ENCODE measurements around the gene MIDN. TPM values are rescaled to one million over a fixed set of nuclear protein-coding genes. Genes with fewer than 3 reads are reported as not detected.

Gene MIDN
- total and polyA plus RNA-seq, 2 donors (not counting 3 experiments of a cell fraction or from before 2014, with no cell fraction given) = 20.0 to 85.9 TPM

DNA sequence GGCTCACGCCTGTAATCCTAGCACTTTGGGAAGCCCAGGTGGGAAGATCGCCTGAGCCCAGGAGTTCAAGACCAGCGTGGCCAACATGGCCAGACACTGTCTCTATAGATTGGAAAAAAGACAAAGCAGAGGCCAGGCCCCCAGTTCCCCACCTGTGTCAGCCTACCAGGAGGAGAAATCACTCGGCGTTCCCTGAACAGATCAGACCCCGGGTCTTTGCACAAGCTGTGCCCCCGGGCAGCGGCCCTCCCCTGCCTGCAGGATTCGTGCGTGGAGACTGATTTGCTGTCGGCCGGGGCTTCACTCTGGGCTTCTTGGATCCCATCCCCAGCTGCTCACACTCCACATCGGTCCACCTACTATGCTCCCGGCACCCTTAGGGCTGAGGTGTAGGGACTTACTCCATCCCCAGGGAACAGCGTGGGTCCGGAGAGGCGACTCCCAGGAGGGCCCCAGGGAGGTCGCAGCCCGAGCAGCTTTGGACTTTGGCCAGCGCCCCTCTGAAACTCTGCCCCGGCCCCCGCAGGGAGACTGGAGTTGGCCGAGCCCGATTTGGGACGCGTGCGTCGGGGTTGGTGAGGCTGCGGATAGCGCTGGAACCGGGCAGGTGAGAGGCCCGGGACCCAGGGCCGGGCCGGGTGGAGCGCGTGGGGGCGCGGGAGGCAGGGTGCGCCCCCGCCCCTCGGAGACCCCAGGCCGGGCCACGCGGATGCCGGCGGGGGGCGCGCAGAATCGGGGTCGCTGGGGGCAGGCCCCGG, 36.8 kb downstream of the MIDN start:
- intact Hi-C loops (cut with micrococcal nuclease) = loop anchor here (5.0 kb wide), 1 partner anchor 227 kb away; the partner anchor contains the start of gene ADAMTSL5
- Histone ChIP-seq H3K79me2 (ENCODE audit: control insufficient read depth, insufficient read depth, low read length) (no peaks in the 10 kb centered on the region), H4K20me1 (replicated peaks; ENCODE audit: control insufficient read depth, extremely low read depth, insufficient read depth, low read length) (no peaks in the 10 kb centered on the region), H3K9ac (replicated peaks; ENCODE audit: extremely low read depth, insufficient read depth, low read length) (no peak overlapping the region), H3K4me1 (ENCODE audit: control insufficient read depth, extremely low read depth, insufficient read depth, low read length) (no peaks in the 10 kb centered on the region), H3K4me3 (replicated peaks in 1 of 3; ENCODE audit: insufficient read depth in 1 of 3, low read depth in 1 of 3, low read length in 3 of 3) (no peak overlapping the region), H3K9me3 (replicated peaks; ENCODE audit: control insufficient read depth, insufficient read depth, low read length) (no peaks in the 10 kb centered on the region), H3K36me3 (ENCODE audit: control insufficient read depth in 2 of 2, extremely low read depth in 1 of 2, insufficient read depth in 2 of 2, low read length in 2 of 2) (no peaks in the 10 kb centered on the region), H3K27me3 (ENCODE audit: control insufficient read depth in 2 of 2, insufficient read depth in 2 of 2, low read length in 2 of 2) (peaks cover 8 to 20% of the 10 kb centered on the region in 2 experiments), H3K27ac (ENCODE audit: insufficient read depth, low read depth, low read length) (no peak overlapping the region), H3K9me1 (replicated peaks; ENCODE audit: control insufficient read depth, extremely low read depth, insufficient read depth, low read length) (no peaks in the 10 kb centered on the region), H2AFZ (ENCODE audit: low read depth, low read length) (no peak overlapping the region), H3K4me2 (ENCODE audit: insufficient read depth, low read length) (no peak overlapping the region)
- ChIA-PET POLR2A (no interaction called here), CTCF (interaction anchor here (1.7 kb wide), 1 partner anchor 87 kb away, joined by 5 read pairs; no protein-coding TSS in a partner anchor)
- BruUV-seq (replicated peaks) = no TSS peak
- TF ChIP-seq, protein P1, sequence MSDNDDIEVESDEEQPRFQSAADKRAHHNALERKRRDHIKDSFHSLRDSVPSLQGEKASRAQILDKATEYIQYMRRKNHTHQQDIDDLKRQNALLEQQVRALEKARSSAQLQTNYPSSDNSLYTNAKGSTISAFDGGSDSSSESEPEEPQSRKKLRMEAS (IDR thresholded peaks at IDR 0.05; ENCODE audit: insufficient read depth, insufficient read length) = no peak
- TF ChIP-seq FOS (IDR thresholded peaks at IDR 0.05; ENCODE audit: borderline replicate concordance, insufficient read depth, low read length) (no peak), POLR2AphosphoS5 (IDR thresholded peaks at IDR 0.05; ENCODE audit: insufficient read depth, low read depth, low read length) (no peak), MYC (IDR thresholded peaks at IDR 0.05; ENCODE audit: low read depth, low read length) (no peak), GATA2 (IDR thresholded peaks at IDR 0.05; ENCODE audit: insufficient read depth, insufficient read length, low read depth, low read length) (no peak), EZH2 (IDR thresholded peaks at IDR 0.05; ENCODE audit: borderline replicate concordance, low read depth, low read length, severe bottlenecking) (peak; percentile 61)
- TF ChIP-seq, protein P2, sequence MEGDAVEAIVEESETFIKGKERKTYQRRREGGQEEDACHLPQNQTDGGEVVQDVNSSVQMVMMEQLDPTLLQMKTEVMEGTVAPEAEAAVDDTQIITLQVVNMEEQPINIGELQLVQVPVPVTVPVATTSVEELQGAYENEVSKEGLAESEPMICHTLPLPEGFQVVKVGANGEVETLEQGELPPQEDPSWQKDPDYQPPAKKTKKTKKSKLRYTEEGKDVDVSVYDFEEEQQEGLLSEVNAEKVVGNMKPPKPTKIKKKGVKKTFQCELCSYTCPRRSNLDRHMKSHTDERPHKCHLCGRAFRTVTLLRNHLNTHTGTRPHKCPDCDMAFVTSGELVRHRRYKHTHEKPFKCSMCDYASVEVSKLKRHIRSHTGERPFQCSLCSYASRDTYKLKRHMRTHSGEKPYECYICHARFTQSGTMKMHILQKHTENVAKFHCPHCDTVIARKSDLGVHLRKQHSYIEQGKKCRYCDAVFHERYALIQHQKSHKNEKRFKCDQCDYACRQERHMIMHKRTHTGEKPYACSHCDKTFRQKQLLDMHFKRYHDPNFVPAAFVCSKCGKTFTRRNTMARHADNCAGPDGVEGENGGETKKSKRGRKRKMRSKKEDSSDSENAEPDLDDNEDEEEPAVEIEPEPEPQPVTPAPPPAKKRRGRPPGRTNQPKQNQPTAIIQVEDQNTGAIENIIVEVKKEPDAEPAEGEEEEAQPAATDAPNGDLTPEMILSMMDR (IDR thresholded peaks at IDR 0.05; ENCODE audit: extremely low read depth in 1 of 2, insufficient read depth in 1 of 2, low read depth in 1 of 2, low read length in 2 of 2) = no peak
- dilution Hi-C loops (cut with MboI; ENCODE audit: extremely low pct_ligation_motif_present, low sequenced_read_pairs) = no loop called here
- FAIRE-seq (no peak), DNase-seq (ENCODE audit: low read depth, low spot score) (no peak)

Measured in endothelial cell of umbilical vein (primary cell).